Cardiac septum (tissue), 1 donor: ENCODE results near the gene EDEM1. TPM values are rescaled to one million over a fixed set of nuclear protein-coding genes. Genes with fewer than 3 reads are reported as not detected.

Source experiments
- DNase-seq: peaks from one replicate; pipeline ENCODE4 v3.0.0-alpha.2; 2020; ENCODE audit warnings: low spot score
- intact Hi-C: fragments of 100-400 bp; cut with DNase I; formaldehyde crosslinking; loops from one replicate; pipeline ENCODE4 v1.14.0; 2022
- total RNA-seq: library from RNA; stranded (reverse); fragmentation: NEBNext Ultra II Directional; extraction: Animal tissue kit (Norgen Biotek cat#: 25700); gene quantifications from one replicate; pipeline ENCODE4 v1.2.1, GENCODE V29; 2021
- donor health status: DM: no; HTN: no; CAD: no.

Gene EDEM1
- total RNA-seq, 1 donor from 2014 or later = 10.3 TPM

GRCh38 chr3:5194801-5195509, 7.4 kb downstream of the EDEM1 start:
- DNase-seq = no peak

GRCh38 chr3:5195605-5196004, 8.1 kb downstream of the EDEM1 start:
- no peak for DNase-seq
- intact Hi-C loops = loop anchor here (10.0 kb wide), 1 partner anchor 541 kb away; no protein-coding TSS in a partner anchor

More at GRCh38 chr3:5194801-5195509, 7.4 kb downstream of the EDEM1 start:
- intact Hi-C loops = loop anchor here (10.0 kb wide), 1 partner anchor 540 kb away; no protein-coding TSS in a partner anchor

- intact Hi-C loops = loop anchor here (10.0 kb wide), 1 partner anchor 542 kb away; no protein-coding TSS in a partner anchor
- DNase-seq = no peak
These were observed 9.5 kb downstream of the EDEM1 start for GRCh38 chr3:5197022-5197421.

DNA sequence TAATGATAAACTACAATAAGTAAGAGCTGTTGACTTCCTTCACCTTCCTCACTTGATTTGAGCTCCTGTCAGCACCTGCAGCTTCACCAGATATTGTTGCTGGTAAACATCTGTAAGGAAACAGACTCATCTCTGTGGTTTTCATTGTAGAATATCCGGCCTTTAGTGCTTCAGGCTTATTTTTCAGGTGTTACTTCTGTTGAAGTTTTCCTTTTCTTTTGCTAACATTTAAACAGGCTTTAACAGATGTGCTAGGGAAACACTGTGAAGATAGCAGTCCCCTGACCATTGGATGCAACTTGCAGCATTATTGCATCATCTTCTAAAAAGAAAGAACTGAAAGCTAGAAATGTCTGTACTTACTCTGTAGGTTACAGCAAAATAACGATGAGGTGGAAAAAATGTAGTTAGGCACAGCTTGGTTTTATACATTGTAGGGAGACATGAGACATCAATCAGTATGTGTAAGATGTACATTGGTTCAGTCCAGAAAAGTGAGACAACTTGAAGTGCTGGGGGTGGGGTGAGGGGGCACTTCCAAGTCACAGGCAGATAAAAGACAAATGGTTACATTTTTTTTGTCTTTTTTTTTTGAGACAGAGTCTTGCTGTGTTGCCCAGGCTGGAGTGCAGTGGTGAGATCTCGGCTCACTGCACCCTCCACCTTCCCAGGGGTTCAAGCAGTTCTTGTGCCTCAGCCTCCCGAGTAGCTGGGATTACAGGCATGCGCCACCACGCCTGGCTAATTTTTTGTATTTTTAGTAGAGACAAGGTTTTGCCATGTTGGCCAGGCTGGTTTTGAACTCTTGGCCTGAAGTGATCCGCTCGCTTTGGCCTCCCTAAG, 10.2 kb downstream of the EDEM1 start:
- intact Hi-C loops = loop anchor here (10.0 kb wide), 1 partner anchor 543 kb away; no protein-coding TSS in a partner anchor

DNA sequence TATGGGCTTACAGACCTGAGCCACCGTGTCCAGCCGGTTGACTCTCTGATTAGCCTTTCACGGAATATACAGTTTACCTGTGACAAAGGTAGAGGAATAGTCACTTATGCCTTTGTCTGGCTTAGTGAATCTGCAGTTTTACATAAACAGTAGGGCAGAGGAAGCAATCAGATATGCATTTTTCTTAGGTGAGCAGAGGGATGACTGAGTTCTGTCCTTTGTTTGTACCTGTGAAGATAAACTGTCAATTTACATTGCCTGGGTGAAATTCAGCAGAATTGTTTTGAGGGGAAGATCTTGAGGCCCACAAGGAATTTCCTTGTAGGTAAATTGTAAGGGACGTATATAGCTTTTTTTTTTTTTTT, 10.8 kb downstream of the EDEM1 start:
- no peak for DNase-seq
- intact Hi-C loops = loop anchor here (10.0 kb wide), 1 partner anchor 543 kb away; no protein-coding TSS in a partner anchor

More for the DNA sequence above, 10.2 kb downstream of the EDEM1 start:
- no peak for DNase-seq

DNA sequence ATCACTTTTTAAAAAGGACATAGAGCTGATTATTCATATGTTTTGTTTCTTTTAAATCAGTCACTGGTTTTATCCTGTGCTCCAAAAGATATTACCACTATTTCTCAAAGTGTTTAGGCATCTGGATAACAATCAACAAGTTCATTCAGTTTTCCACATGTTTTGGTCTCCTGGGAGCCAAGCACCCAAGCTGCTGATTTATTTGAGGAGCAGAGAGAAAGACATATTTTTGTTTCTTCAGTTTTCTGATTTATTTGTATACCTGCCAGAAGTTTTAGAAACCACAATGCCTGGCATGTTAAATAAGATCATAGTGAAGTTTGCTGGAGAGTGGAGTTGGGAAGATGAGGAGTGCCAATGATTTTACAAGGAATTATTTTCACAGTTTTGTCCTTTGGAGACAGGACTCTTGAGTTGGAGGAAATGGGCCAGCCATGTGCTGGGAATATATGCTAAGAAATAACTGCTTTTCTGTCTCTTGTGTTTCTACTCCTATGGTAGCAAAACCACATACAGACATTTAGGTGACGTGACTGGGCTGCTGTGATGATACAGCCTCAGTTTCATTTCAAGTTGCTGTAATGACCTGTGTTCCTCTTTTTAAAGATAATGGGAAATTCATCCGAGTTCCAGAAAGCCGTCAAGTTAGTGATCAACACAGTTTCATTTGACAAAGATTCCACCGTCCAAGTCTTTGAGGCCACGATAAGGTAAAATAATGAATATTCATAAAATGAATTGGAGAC, 11.7 kb downstream of the EDEM1 start:
- intact Hi-C loops = loop anchor here (10.0 kb wide), 1 partner anchor 544 kb away; no protein-coding TSS in a partner anchor

DNA sequence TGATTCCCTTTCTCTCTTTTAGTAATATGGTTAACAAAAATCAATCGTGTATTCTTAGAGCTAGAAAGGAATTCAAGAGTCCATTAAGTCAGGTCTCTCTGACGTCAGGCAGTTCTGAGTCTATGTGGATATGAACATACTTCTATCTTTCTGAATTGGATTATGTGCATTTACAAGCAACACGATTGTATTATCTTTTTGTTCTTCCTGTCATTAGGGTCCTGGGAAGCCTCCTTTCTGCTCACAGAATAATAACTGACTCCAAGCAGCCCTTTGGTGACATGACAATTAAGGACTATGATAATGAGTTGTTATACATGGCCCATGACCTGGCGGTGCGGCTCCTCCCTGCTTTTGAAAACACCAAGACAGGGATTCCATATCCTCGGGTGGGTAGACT, 14.0 kb downstream of the EDEM1 start:
- intact Hi-C loops = no loop called here
- no peak for DNase-seq

More for the DNA sequence above, 11.7 kb downstream of the EDEM1 start:
- no peak for DNase-seq

- no peak for DNase-seq
- intact Hi-C loops = no loop called here
These were observed 14.7 kb downstream of the EDEM1 start for GRCh38 chr3:5202222-5202621.

DNA sequence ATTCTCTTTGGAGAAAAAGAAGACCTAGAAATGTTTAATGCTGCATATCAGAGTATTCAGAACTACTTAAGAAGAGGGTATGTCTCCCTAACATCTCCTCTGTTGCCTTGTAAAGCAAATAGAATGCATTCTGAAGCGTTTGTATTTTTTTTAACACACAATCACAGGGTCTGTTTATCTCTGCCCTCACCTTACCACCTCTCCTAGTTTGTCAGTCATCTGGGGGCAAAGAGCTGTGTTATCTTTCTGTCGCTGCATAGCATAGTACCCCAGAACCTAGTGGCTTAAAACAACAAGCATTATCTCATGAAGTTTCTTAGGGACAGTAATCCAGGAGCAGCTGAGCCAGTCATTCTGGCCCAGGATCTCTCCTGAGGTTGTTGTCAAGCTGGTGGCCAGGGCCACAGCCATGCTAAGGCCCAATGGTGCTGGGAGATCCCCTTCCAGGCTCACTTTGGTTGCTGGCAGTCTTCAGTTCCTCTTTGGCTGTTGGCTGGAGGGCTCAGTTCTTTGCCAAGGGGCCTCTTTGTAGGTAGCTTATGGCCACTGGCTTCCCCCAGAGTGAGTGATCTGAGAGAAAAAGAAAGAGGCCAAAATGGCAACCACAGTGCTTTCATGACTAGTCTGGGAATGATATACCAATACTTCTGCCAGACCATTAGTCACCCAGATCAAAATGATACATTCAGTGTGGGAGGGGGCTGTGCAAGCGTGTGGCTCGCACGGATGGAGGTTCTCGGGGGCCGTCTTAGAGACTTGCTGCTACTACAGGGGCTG, 17.8 kb downstream of the EDEM1 start:
- no peak for DNase-seq
- intact Hi-C loops = no loop called here

GRCh38 chr3:5210926-5211325, 23.4 kb downstream of the EDEM1 start:
- intact Hi-C loops = no loop called here
- no peak for DNase-seq

- intact Hi-C loops = no loop called here
- no peak for DNase-seq
These were observed 25.4 kb downstream of the EDEM1 start for GRCh38 chr3:5212628-5213573.

GRCh38 chr3:5213574-5213966, 26.1 kb downstream of the EDEM1 start:
- DNase-seq = no peak
- intact Hi-C loops = no loop called here

DNA sequence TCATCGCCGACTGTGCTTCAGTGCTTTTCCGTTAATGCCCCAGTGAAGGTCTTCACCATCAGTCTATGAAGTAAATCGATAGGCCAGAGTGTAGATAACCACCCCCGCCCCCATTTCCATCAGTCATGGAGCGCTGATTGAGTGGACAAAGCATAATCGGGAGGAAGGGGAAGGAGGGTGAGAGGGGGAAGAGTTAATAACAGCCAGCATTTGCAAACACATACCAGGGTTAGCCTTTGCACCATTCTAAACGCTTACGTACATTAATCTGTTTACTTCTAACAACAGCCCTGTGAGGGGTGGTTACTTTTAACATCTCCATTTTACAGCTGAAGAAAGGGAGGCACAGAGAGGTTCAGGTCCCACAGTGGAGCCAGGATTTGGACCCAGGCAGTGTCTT, 26.8 kb downstream of the EDEM1 start:
- intact Hi-C loops = no loop called here
- no peak for DNase-seq

DNA sequence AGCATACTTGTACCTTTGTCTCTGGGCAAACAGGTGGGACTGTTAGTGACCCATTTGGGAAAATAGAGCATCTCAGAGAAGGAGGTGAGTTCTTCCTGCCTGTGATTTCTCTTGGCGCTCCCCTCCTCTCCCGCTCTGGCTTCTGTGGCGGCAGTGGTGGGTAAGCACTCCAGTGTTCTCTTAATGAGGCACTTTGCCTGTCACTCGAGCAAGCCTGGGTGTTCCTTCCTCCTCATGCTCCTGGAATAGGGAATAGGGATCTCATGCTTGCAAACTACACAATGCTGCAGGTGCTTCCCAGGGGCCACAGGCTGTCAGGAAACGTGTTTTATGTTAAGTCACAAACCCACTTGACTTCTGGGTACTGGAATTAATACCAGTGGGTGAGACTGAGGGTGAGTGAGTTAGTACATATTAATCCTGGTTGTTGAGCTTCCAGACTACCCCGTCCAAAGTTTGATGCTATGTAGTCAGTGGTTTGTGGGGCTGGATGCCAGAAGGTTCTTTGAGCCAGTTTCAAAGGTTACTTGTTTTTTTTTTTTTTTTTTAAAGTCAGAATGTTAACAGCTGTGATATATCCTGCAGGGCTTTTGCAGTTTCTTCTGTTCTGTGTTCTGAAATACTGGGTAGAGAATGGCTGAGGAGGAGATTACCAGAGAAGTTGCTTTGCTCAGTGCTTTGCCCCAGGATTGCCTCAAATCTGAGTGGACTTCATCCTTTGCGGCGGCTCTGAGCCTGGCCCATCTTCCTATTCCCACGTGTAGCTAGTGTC, 30.5 kb downstream of the EDEM1 start:
- no peak for DNase-seq

GRCh38 chr3:5218815-5219214, 31.3 kb downstream of the EDEM1 start:
- intact Hi-C loops = no loop called here
- no peak for DNase-seq

More for the DNA sequence above, 30.5 kb downstream of the EDEM1 start:
- intact Hi-C loops = no loop called here

DNA sequence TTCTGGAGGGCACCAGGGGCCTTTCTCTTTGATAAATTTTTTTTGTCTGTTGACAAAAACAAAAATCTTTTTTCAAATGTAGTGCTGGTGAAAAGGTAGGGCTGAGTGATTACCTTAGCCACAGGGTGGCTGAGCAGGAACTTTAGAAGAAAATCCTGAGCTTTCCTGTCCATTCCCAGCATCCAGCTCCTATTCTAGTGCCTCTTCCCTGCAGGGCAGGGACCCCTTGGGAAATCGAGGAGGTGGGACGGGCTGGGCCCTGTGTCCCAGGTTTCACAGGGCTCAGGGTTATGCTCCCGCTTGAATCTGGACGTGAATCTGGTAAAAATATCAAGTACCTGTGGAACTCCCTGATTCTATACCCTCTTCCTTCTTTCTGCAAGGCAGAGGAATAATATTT, 31.7 kb downstream of the EDEM1 start:
- intact Hi-C loops = no loop called here
- DNase-seq = no peak

GRCh38 chr3:5220193-5220592, 32.7 kb downstream of the EDEM1 start:
- intact Hi-C loops = no loop called here
- no peak for DNase-seq
